OCI-LY3 (cell line): Measurements from ENCODE around the gene KLHL29.

Source experiments
- EZH2phosphoT487 ChIP-seq: fragments of 200-600 bp; shearing (Covaris generic); IDR thresholded peaks from 2 replicates; pipeline ENCODE4 v1.6.1; 2018; ENCODE audit warnings: antibody characterized with exemption, mixed run types, low read depth
- TF ChIP-seq, protein P1 (sequence below): fragments of 200-600, 300-600 bp; sonication (generic); IDR thresholded peaks from 2 replicates; pipeline ENCODE4 v1.5.1; 2014; ENCODE audit warnings: antibody characterized with exemption, low read length, low read depth

- TF ChIP-seq, protein P1, sequence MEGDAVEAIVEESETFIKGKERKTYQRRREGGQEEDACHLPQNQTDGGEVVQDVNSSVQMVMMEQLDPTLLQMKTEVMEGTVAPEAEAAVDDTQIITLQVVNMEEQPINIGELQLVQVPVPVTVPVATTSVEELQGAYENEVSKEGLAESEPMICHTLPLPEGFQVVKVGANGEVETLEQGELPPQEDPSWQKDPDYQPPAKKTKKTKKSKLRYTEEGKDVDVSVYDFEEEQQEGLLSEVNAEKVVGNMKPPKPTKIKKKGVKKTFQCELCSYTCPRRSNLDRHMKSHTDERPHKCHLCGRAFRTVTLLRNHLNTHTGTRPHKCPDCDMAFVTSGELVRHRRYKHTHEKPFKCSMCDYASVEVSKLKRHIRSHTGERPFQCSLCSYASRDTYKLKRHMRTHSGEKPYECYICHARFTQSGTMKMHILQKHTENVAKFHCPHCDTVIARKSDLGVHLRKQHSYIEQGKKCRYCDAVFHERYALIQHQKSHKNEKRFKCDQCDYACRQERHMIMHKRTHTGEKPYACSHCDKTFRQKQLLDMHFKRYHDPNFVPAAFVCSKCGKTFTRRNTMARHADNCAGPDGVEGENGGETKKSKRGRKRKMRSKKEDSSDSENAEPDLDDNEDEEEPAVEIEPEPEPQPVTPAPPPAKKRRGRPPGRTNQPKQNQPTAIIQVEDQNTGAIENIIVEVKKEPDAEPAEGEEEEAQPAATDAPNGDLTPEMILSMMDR = no peak
- no peak for TF ChIP-seq EZH2phosphoT487
These were observed 101.7 kb downstream of the KLHL29 start for GRCh38 chr2:23486684-23487075.
